ENCODE results near the gene CORO7.

CORO7 gene

GRCh38 chr16:4327386-4328045 lies 88.9 kb downstream of the CORO7 start:
- DNase-seq (ENCODE audit: extremely low read depth, low read depth) = no peak
- TF ChIP-seq, protein P1, sequence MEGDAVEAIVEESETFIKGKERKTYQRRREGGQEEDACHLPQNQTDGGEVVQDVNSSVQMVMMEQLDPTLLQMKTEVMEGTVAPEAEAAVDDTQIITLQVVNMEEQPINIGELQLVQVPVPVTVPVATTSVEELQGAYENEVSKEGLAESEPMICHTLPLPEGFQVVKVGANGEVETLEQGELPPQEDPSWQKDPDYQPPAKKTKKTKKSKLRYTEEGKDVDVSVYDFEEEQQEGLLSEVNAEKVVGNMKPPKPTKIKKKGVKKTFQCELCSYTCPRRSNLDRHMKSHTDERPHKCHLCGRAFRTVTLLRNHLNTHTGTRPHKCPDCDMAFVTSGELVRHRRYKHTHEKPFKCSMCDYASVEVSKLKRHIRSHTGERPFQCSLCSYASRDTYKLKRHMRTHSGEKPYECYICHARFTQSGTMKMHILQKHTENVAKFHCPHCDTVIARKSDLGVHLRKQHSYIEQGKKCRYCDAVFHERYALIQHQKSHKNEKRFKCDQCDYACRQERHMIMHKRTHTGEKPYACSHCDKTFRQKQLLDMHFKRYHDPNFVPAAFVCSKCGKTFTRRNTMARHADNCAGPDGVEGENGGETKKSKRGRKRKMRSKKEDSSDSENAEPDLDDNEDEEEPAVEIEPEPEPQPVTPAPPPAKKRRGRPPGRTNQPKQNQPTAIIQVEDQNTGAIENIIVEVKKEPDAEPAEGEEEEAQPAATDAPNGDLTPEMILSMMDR (IDR thresholded peaks at IDR 0.05; ENCODE audit: low read depth, low read length) = no peak

- TF ChIP-seq, protein P1 (IDR thresholded peaks at IDR 0.05; ENCODE audit: low read depth, low read length) = no peak
- no peak for DNase-seq (ENCODE audit: extremely low read depth, low read depth)
These were observed 91.1 kb downstream of the CORO7 start for GRCh38 chr16:4325253-4325758.

DNA sequence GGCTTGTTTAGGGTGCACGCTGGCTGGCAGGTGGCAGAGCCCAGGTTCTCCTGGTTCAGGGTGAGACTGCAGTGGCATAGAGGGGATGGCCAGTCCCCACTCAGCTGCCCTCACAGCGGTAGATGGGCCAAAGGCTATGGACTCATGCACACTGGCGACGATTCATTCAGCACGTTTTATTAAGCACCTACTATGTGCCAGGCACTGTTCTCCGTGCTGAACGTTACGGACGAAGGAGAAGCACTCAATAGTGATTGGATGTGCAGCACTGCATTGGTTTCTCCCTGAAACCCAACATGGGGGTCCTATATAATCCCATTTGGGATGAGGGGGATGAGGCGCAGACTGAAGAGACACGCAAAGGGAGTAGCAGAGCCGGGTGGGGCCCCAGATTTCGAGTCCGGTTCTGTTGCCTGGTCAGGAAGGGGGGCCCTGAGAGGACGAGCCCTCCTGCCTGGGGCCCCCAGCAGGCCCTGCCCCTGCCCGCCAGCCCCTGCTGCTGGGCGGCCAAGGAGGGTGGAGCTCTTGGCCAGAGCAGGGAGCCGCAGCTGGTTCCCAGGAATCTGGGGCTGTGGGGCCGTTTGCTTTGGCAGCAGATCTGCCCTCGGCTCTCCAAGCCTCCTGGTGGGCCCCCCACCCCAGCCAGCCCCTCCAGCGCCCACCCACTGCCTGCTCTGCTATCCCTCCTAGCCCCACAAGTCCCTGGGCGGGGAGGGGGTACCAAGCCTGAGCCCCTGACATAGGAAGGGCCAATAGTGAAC lies 91.7 kb downstream of the CORO7 start:
- TF ChIP-seq, protein P1 (IDR thresholded peaks at IDR 0.05; ENCODE audit: low read depth, low read length) = no peak

DNA sequence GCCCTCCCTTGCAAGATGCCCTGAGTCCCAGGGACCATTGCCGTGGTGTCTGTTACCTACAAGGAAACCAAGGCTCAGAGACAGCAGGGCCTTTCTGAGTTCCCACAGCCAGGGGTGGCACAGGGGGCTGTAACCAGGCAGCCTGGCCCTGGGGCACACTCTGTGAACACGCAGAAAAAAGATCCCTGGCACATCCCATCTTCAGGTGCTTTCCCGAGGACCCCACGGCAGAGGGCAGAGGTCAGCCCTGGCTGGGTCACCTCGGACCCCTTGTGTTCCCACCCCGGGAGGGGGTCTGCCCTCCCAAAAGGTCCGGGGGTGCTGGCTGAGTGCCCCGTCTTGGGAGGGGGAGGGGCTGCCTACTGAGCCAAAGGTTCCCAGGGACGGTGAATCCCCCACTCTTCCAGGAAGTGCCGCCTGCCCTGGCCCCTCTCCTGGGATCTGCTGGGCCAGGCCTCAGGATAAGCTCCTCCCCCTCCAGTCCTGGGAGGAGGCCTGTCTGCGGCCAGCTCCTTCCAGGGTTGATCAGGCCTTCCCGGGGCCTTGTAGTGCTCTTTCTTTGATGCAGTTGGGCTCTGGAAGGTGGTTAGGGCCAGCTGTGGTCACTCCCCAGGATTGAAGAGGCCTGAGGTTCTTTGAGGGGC lies 92.4 kb downstream of the CORO7 start:
- TF ChIP-seq, protein P1 (IDR thresholded peaks at IDR 0.05; ENCODE audit: low read depth, low read length) = no peak
- no peak for DNase-seq (ENCODE audit: extremely low read depth, low read depth)

More for the DNA sequence above, 91.7 kb downstream of the CORO7 start:
- DNase-seq (ENCODE audit: extremely low read depth, low read depth) = no peak

DNA sequence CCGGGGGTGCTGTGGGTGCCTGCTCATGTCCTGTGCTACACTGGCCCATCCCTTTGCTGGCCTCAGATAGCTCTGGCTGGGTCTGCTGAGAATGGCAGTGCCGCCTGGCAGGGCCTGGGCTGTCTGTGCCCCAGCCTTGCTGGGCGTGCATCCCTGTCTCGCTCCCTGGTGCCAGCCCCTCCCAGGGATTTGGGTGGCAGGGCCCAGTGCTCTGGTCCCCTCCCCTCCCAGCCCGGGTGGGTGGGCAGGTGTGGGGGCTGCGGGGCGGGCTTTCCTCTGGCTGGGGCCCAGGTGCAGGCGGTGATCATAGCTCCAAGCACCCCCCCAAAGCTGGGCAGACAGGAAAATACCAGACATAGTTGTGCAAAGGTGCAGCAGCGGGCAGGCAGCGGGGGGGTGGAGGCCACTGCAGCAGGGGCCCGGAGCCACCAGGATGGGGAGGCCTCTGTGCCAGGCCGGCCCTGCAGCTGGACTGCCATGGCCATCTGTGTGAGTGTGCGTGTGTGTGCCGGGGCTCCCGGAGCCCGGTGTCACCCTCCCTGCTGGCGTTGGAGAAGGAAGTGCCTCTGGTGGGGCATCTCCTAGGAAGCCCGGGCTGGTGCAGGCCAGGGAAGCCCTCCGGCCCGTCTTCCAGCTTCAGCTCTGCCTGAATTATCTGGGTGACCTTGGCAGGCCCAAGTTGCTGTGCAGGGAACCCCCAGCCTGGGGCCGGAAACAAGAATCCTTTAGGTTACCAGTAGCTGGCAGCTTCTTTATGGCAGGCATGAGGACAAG lies 93.1 kb downstream of the CORO7 start:
- DNase-seq (ENCODE audit: extremely low read depth, low read depth) = no peak
- TF ChIP-seq, protein P1 (IDR thresholded peaks at IDR 0.05; ENCODE audit: low read depth, low read length) = no peak

DNA sequence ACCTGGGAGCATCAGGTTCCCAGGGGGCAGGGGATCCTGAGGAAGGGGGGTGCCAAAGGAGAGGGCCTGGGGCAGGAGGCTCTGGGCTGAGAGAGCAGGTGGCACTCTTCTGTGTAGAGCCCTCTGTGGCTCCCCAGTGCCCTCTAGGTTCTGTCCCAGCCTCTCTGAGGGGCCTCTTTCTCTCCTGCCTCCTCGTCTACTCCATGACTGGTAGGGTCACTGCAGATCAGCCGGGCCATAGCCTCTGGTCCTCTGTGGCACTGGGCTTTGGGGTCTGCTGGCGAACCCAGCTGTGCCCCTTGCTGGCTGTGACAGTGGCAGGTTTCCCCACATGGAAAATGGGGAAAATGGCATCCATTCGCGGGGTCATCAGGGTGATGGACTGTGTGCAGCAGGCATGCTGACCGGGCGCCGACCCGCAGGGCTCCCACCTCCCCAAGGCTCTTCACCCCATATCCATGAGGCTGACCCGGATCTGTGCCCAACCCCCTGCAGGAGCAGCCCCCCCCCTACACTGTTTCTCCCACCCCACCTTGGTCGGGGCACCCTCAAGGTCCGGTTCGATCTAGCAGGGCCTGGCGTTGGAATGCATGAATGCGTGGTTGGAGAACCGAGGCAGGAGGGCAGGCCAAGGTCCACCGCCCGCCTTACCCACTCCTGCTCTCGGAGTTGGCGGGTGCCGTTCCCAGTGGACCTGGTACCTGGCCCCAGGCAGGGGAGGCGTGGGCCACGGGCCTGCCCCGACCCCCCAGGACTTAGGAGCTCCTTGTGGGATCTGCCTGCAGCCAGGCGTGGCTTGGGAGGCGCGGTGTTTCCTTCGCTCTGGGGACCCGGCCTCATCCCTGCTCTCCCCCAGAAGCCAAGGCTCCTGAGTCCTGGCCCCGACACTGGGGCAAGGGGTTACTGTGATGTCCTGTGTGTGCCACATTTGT lies 94.0 kb downstream of the CORO7 start:
- no peak for DNase-seq (ENCODE audit: extremely low read depth, low read depth)
- TF ChIP-seq, protein P1 (IDR thresholded peaks at IDR 0.05; ENCODE audit: low read depth, low read length) = no peak
